ENCODE results near the gene ENAH.

DNA sequence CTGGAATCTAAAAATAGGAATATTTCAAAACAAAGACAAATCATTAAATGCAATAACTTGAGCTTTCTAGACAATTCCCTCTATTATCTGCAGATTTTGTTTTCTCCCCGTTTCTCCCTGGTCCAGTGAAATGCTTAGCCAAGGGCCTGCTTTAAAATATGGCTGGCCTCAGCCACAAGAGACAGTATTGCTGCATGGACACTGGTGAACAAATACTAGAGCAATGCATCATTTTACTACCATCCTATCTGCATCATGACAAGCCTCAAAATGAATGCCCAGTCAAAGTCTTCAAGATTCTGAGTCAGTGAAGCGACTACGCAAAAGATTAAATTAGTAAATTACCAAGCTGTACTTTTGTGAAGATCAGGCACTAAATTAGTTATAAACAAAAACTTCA lies 80.5 kb downstream of the ENAH start:
- TF ChIP-seq, protein P1, sequence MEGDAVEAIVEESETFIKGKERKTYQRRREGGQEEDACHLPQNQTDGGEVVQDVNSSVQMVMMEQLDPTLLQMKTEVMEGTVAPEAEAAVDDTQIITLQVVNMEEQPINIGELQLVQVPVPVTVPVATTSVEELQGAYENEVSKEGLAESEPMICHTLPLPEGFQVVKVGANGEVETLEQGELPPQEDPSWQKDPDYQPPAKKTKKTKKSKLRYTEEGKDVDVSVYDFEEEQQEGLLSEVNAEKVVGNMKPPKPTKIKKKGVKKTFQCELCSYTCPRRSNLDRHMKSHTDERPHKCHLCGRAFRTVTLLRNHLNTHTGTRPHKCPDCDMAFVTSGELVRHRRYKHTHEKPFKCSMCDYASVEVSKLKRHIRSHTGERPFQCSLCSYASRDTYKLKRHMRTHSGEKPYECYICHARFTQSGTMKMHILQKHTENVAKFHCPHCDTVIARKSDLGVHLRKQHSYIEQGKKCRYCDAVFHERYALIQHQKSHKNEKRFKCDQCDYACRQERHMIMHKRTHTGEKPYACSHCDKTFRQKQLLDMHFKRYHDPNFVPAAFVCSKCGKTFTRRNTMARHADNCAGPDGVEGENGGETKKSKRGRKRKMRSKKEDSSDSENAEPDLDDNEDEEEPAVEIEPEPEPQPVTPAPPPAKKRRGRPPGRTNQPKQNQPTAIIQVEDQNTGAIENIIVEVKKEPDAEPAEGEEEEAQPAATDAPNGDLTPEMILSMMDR (IDR thresholded peaks at IDR 0.05), result peak in 1 of 6 experiments; percentile 5
- TF ChIP-seq POLR2A (IDR thresholded peaks at IDR 0.05), result no peak

All from esophagus squamous epithelium (tissue), 4 donors.